Psoas muscle (tissue), 8 donors: Measurements from ENCODE around the gene PSEN1. TPM values are rescaled to one million over a fixed set of nuclear protein-coding genes. Genes with fewer than 3 reads are reported as not detected.

Source experiments
- ATAC-seq, 4 donors: fragments of 200-7000 bp; cut with Tn5 transposase; one replicate each; pipeline ENCODE4 v1.9.1; 2020; ENCODE audit warnings: moderate library complexity in 3 of 4, mild to moderate bottlenecking in 2 of 4
- DNase-seq, 2 donors: peaks; one replicate each; pipeline ENCODE4 v3.0.0-alpha.2; 2020
- H3K27ac ChIP-seq: fragments of 200-600 bp; one replicate; pipeline ENCODE4 v1.8.0; 2022
- H3K27me3 ChIP-seq, 3 donors: fragments of 200-600 bp in 1 of 3; one replicate each; pipeline versions ENCODE4 v1.6.1 to v1.8.0; 2013 to 2022; ENCODE audit warnings: low read length in 2 of 3, mild to moderate bottlenecking in 2 of 3, moderate library complexity in 1 of 3; ENCODE audit not compliant: insufficient read depth in 3 of 3
- H3K36me3 ChIP-seq, 2 donors: fragments of 200-600 bp in 1 of 2; one replicate each; pipeline versions ENCODE4 v1.6.1 to v1.8.0; 2013 to 2022; ENCODE audit warnings: low read depth in 1 of 2, mild to moderate bottlenecking in 1 of 2, moderate library complexity in 1 of 2; ENCODE audit not compliant: insufficient read depth in 1 of 2
- H3K4me1 ChIP-seq: fragments of 200-600 bp; one replicate; pipeline ENCODE4 v1.8.0; 2022
- H3K4me3 ChIP-seq: fragments of 200-600 bp; one replicate; pipeline ENCODE4 v1.8.0; 2022; ENCODE audit warnings: mild to moderate bottlenecking
- H3K9me3 ChIP-seq: fragments of 200-600 bp; one replicate; pipeline ENCODE4 v1.8.0; 2022
- CTCF ChIP-seq: fragments of 200-600 bp; IDR thresholded peaks from one replicate; pipeline ENCODE4 v1.8.0; 2022; ENCODE audit warnings: antibody characterized with exemption
- WGBS, 3 donors: extraction: QIAGEN DNeasy Blood & Tissue Kit; methylation state at CpG; one replicate each; pipeline versions ENCODE4 v1.1.6 to v1.1.7; 2013; 5-methylcytosine and 5-hydroxymethylcytosine counted together
- intact Hi-C, 2 donors: fragments of 100-400 bp; cut with DNase I; formaldehyde crosslinking; loops; one replicate each; pipeline versions ENCODE4 v1.11.0 to v1.14.2; 2022
- polyA plus RNA-seq, 3 donors: library from polyadenylated mRNA; stranded (reverse); fragments of 200-250 nt; gene quantifications; one replicate each; pipeline ENCODE4 v1.2.3, GENCODE V29; 2013
- total RNA-seq, 4 donors: library from RNA; stranded (reverse); fragmentation: NEBNext Ultra II Directional in 2 of 4; extraction: Animal tissue kit (Norgen Biotek cat#: 25700) in 2 of 4; gene quantifications; one replicate each; pipeline versions ENCODE4 v1.2.1 to v1.2.4, GENCODE V29; 2021 to 2023
- donor health status: healthy with polysubstance abuse.
- donor health status: DM: no; HTN: no; CAD: no; lungs with moderate emphysema.
- donor health status: Bipolar disorder and iron deficiency.
- donor health status: healthy.
- donor health status: DM: yes; HTN: yes; CAD: no.
- donor health status: DM: no; HTN: no; CAD: no.
- donor health status: DM: no; HTN: no; CAD: no.
- donor health status: DM: yes; HTN: yes; CAD: no.

PSEN1 gene
- total and polyA plus RNA-seq, 7 donors: 14.2 to 32.5 (median 19.1) TPM

GRCh38 chr14:73242357-73242901 lies 106.1 kb downstream of the PSEN1 start:
- ATAC-seq (no peak), DNase-seq (peak in 1 of 2 donors; percentile 51)
- TF ChIP-seq CTCF: no peak
- H3K9me3 ChIP-seq: no peaks in the 10 kb centered on the region
- H3K4me3 ChIP-seq: no peak overlapping the region
- H3K36me3 ChIP-seq: no peaks in the 10 kb centered on the region
- H3K4me1 ChIP-seq: peaks cover 15% of the 10 kb centered on the region
- peaks cover 0 to 79% (median 33%) of the 10 kb centered on the region in 3 donors for H3K27me3 ChIP-seq
- H3K27ac ChIP-seq: no peak overlapping the region
- intact Hi-C loops: no loop called here
- WGBS, 3 donors: 78 to 91% (median 86%) methylated on average over 6 of the region's 6 CpGs

GRCh38 chr14:73243341-73243740 lies 107.0 kb downstream of the PSEN1 start:
- Histone ChIP-seq H3K4me3 (no peak overlapping the region), H3K9me3 (no peaks in the 10 kb centered on the region), H3K27me3 (peaks cover 0 to 70% (median 25%) of the 10 kb centered on the region in 3 donors), H3K4me1 (peaks cover 11% of the 10 kb centered on the region), H3K36me3 (no peaks in the 10 kb centered on the region), H3K27ac (no peak overlapping the region)
- ATAC-seq: no peak
- 73 to 74% (median 73%) methylated on average over 3 of the region's 3 CpGs for WGBS, 3 donors
- peak in 1 of 2 donors; percentile 22 for DNase-seq
- intact Hi-C loops: no loop called here
- TF ChIP-seq CTCF: no peak

GRCh38 chr14:73243748-73244147 lies 107.4 kb downstream of the PSEN1 start:
- Histone ChIP-seq H3K9me3 (no peaks in the 10 kb centered on the region), H3K27me3 (peaks cover 0 to 66% (median 25%) of the 10 kb centered on the region in 3 donors), H3K4me1 (peaks cover 10% of the 10 kb centered on the region)

GRCh38 chr14:73244541-73245290 lies 108.4 kb downstream of the PSEN1 start:
- Histone ChIP-seq H3K4me3 (no peak overlapping the region), H3K4me1 (peaks cover 2% of the 10 kb centered on the region), H3K9me3 (no peaks in the 10 kb centered on the region), H3K27ac (no peak overlapping the region), H3K36me3 (no peaks in the 10 kb centered on the region), H3K27me3 (peaks cover 0 to 56% (median 24%) of the 10 kb centered on the region in 3 donors)
- no peak for ATAC-seq
- intact Hi-C loops: no loop called here
- no peak for TF ChIP-seq CTCF
- WGBS, 3 donors: 87 to 89% (median 88%) methylated on average over 14 of the region's 14 CpGs
- DNase-seq: peak in 1 of 2 donors; percentile 13

More at GRCh38 chr14:73243748-73244147, 107.4 kb downstream of the PSEN1 start:
- 95 to 99% (median 98%) methylated on average over 2 of the region's 2 CpGs for WGBS, 3 donors
- DNase-seq (peak in 1 of 2 donors; percentile 17), ATAC-seq (no peak)
- Histone ChIP-seq H3K36me3 (no peaks in the 10 kb centered on the region), H3K27ac (no peak overlapping the region), H3K4me3 (no peak overlapping the region)
- TF ChIP-seq CTCF: no peak
- intact Hi-C loops: no loop called here
